ENCODE measurements around the gene MGAT2.

DNA sequence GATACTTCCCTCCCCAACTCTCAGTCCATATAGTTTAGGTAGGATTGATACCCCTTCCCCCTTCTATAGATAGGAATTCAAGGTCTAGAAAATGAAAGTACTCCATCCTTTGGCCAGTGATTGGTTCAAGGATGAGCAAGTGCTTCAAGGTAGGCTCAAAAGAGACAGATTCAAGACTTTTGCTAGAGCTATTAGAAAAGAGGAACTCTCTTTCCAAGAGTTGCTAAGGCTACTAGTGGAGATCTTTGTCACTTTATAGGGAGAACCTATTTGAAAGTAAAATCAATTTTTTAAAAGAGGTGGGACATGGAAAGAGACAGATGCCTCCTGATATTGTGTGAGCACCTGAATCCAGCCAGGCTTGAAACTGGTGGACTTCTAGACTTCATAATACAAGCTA lies 49.9 kb downstream of the MGAT2 start:
- TF ChIP-seq, protein P1, sequence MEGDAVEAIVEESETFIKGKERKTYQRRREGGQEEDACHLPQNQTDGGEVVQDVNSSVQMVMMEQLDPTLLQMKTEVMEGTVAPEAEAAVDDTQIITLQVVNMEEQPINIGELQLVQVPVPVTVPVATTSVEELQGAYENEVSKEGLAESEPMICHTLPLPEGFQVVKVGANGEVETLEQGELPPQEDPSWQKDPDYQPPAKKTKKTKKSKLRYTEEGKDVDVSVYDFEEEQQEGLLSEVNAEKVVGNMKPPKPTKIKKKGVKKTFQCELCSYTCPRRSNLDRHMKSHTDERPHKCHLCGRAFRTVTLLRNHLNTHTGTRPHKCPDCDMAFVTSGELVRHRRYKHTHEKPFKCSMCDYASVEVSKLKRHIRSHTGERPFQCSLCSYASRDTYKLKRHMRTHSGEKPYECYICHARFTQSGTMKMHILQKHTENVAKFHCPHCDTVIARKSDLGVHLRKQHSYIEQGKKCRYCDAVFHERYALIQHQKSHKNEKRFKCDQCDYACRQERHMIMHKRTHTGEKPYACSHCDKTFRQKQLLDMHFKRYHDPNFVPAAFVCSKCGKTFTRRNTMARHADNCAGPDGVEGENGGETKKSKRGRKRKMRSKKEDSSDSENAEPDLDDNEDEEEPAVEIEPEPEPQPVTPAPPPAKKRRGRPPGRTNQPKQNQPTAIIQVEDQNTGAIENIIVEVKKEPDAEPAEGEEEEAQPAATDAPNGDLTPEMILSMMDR (IDR thresholded peaks at IDR 0.05) = no peak
- TF ChIP-seq POLR2A (IDR thresholded peaks at IDR 0.05) = no peak

All from testis (tissue), 2 donors.